Cardiac fibroblast (primary cell): ENCODE measurements around the gene CHST11.

Source experiments
- DNase-seq, 2 donors: peaks; one replicate each; pipeline versions ENCODE4 v3.0.0 to v3.0.0-alpha.2; 2010; ENCODE audit warnings: low read depth in 2 of 2
- H3K4me3 ChIP-seq, 2 donors: replicated peaks in 1 of 2; 1 replicate in 1 of 2; 2 replicates in 1 of 2; pipeline ENCODE4 v1.5.1; 2011; ENCODE audit warnings: low read depth in 2 of 2, low read length in 2 of 2, mild to moderate bottlenecking in 2 of 2, moderate library complexity in 1 of 2
- TF ChIP-seq, protein P1 (sequence below): IDR thresholded peaks from one replicate; pipeline ENCODE4 v1.5.1; 2011; ENCODE audit warnings: low read depth, mild to moderate bottlenecking, low read length, inconsistent platforms

The CHST11 gene

DNA sequence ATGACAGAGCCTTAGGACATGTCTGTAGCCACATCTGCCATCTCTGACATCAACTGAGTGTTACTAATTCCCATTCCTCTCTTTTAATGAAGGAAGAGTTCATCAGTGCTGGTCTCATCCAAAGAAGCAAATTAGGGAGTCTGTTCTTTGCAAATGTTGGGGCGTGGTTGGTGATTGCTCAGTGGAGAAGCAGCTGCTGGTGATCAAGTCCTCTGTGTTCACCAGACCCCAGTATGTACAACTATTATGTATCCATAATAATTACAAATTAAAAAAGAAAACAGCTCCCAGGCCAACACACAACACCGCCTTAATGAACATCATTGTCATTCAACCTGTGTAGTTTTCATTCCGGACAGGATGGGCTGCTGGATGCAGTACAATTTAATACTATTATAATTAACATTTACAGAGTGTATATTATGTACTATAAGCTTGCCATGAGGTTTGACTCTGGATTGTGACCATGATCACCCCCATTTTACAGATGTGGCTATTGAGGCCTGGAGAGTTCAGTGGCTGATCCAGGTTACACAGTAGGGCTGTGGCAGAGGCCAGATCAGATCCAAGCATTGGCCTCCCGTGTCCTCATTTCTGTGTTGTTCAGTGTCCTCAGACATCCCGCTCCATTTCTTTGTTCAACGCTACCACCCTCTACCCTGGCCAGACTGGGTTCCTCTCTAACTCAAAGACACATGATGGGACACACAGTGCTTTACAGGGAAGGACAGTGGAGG is 179.0 kb downstream of the CHST11 start:
- no peak overlapping the region for H3K4me3 ChIP-seq
- TF ChIP-seq, protein P1, sequence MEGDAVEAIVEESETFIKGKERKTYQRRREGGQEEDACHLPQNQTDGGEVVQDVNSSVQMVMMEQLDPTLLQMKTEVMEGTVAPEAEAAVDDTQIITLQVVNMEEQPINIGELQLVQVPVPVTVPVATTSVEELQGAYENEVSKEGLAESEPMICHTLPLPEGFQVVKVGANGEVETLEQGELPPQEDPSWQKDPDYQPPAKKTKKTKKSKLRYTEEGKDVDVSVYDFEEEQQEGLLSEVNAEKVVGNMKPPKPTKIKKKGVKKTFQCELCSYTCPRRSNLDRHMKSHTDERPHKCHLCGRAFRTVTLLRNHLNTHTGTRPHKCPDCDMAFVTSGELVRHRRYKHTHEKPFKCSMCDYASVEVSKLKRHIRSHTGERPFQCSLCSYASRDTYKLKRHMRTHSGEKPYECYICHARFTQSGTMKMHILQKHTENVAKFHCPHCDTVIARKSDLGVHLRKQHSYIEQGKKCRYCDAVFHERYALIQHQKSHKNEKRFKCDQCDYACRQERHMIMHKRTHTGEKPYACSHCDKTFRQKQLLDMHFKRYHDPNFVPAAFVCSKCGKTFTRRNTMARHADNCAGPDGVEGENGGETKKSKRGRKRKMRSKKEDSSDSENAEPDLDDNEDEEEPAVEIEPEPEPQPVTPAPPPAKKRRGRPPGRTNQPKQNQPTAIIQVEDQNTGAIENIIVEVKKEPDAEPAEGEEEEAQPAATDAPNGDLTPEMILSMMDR = no peak
- DNase-seq = no peak

DNA sequence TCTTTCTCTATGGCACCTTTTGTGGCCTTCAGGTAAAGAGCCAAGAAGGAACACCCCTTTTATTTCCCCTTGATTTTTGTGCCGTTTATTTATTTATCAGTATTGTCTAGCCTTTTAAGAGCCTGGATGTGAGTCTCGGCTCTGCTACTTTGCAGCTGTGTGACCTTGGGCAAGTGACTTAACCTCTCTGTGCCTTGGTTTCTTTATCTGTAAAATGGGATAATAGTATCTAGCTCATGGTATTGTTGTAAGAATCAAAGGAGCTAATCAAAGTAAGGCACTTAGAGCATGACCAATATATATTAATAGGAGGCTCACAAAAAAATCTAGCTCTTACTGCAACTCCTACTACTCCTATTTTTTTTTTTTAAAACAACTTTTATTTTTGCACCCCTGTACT is 179.7 kb downstream of the CHST11 start:
- TF ChIP-seq, protein P1 = no peak
- no peak for DNase-seq
- H3K4me3 ChIP-seq = no peak overlapping the region

DNA sequence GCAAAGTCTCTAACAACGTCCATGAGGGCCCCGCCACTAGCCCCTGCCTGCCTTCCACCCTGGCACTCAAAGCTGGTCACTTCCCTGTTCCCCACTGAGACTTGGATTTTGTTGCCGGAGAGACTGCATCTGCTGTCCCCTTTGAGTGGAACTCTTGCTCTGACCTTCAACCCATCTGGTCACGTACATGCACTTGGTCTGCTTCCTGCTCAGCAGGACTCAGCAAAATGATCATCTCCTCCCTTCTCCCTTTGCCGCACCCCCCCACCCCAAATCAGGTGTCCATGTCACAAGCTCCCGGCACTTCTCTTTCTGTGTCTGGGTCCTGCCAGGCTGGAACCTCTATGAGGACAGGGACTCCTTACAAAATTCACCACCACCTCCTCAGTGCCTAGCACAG is 180.9 kb downstream of the CHST11 start:
- no peak for DNase-seq
- TF ChIP-seq, protein P1 = no peak
- no peak overlapping the region for H3K4me3 ChIP-seq

DNA sequence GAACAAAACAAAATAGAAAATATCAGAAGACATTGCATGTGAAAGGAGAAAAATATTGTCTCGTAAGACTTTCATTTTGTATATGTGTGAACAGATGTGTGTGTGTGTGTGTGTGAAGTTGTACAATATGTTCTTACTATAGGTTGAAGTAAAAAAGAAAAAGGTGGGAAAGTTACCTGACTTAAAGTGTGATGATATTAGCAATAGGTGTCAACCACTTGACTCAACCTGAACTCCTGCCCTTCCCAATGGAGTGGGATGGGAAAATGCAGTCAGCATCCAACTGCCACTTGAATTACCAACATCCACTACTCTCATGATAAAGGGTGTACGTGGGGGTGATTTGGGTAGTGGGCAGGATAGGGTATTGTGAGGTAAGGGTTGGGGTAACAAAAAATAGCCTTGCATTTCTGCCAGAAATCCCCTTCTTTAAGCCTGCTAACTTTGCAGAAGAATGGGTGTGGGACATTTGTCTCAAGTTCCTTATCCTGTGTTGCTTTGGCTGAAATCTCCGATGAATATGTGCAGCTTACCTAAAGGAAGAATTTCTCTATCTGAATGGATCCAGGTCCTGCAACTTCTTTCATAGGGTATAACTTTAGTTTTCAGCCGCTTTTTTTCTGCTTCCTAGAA is 181.6 kb downstream of the CHST11 start:
- H3K4me3 ChIP-seq = no peak overlapping the region
- TF ChIP-seq, protein P1 = no peak
- DNase-seq = no peak

DNA sequence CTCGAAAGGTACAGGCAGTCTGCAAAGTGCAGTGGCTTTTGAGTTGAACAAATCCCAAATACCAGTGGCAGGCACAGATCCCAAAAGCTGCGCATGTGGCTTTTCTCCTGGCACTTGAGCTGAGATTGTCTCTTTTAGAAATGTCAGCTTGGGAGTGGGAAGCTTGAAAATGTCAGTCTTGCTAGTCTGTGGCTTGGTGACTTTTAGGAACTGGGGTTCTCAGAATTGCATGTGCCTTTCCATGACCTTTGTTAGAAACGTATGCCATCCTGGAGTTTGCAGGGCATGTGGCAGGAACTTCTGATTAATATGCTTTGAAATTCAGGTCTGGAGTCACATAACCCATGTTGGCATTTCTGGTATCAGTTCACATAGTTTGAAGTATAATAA is 182.1 kb downstream of the CHST11 start:
- no peak for DNase-seq
- H3K4me3 ChIP-seq = no peak overlapping the region
- TF ChIP-seq, protein P1 = no peak

DNA sequence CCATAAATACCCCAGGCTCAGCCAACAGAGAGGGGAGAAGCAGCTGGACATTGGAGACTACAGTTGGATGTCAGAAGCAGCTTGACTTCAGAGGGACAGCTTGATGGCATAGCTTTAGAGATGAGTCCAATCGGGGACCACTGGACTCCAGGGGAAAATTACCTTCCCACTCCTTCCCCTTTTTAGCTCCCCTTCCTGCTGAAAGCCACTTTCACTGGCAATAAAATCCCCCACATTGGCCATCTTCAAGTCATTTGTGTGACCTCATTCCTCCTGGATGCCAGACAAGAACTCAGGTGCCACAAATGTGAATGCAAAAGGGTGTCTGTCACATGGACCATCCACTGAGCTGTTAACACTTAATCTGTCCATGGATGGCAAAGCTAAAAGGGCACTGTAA is 184.2 kb downstream of the CHST11 start:
- TF ChIP-seq, protein P1 = no peak
- no peak overlapping the region for H3K4me3 ChIP-seq
- no peak for DNase-seq
